CD4-positive, alpha-beta T cell (primary cell): ENCODE data around the gene NLK. TPM values are rescaled to one million over a fixed set of nuclear protein-coding genes. Genes with fewer than 3 reads are reported as not detected.

Source experiments
- ATAC-seq: fragments of 200-7000 bp; cut with Tn5 transposase; one replicate; pipeline ENCODE4 v1.10.0; 2022; ENCODE audit warnings: mild to moderate bottlenecking; ENCODE audit not compliant: poor library complexity
- CTCF ChIA-PET: fragments of 350-600 bp; sonication (Branson Sonifier 250); formaldehyde crosslinking; loops from one replicate; lab custom pipeline; 2021; ENCODE audit warnings: antibody characterized with exemption, inconsistent platforms; lab: Charles Lee
- POLR2A ChIA-PET: fragments of 350-600 bp; sonication (Branson Sonifier 250); formaldehyde crosslinking; loops from one replicate; lab custom pipeline; 2021; ENCODE audit warnings: antibody characterized with exemption, inconsistent platforms; lab: Charles Lee
- DNase-seq, 14 experiments: peaks; one replicate each; pipeline ENCODE4 v3.0.0-alpha.2; 2013 to 2020; ENCODE audit warnings: mixed read lengths in 2 of 14
- H3K27ac ChIP-seq, 2 donors: one replicate each; pipeline versions ENCODE4 v1.5.1 to v1.7.0; 2013; ENCODE audit warnings: low read length in 2 of 2, low read depth in 1 of 2, mild to moderate bottlenecking in 1 of 2
- H3K27me3 ChIP-seq, 2 experiments: 1 replicate in 1 of 2; 2 replicates in 1 of 2; pipeline versions ENCODE4 v1.6.1 to v1.7.0; 2013; ENCODE audit warnings: low read length in 2 of 2, control low read depth in 1 of 2, mild to moderate bottlenecking in 1 of 2, moderate library complexity in 1 of 2; ENCODE audit not compliant: insufficient read depth in 2 of 2, control insufficient read depth in 1 of 2
- H3K36me3 ChIP-seq: one replicate; pipeline ENCODE4 v1.6.1; 2013; ENCODE audit warnings: low read length, control low read depth; ENCODE audit not compliant: insufficient read depth
- H3K4me1 ChIP-seq: one replicate; pipeline ENCODE4 v1.6.1; 2013; ENCODE audit warnings: low read length, control low read depth; ENCODE audit not compliant: insufficient read depth
- H3K4me3 ChIP-seq: one replicate; pipeline ENCODE4 v1.5.1; 2013; ENCODE audit warnings: mild to moderate bottlenecking, low read length, moderate library complexity
- H3K9me3 ChIP-seq, 2 experiments: 1 replicate in 1 of 2; 2 replicates in 1 of 2; pipeline versions ENCODE4 v1.6.1 to v1.7.0; 2013; ENCODE audit warnings: low read length in 2 of 2, mild to moderate bottlenecking in 2 of 2, control low read depth in 1 of 2, moderate library complexity in 1 of 2; ENCODE audit not compliant: control insufficient read depth in 1 of 2, insufficient read depth in 1 of 2
- H3K27ac Mint-ChIP-seq: one replicate; pipeline ENCODE4 v1.8.0; 2020; ENCODE audit warnings: mixed read lengths
- H3K27me3 Mint-ChIP-seq: one replicate; pipeline ENCODE4 v1.8.0; 2021; ENCODE audit warnings: mixed read lengths
- H3K36me3 Mint-ChIP-seq: one replicate; pipeline ENCODE4 v1.8.0; 2021; ENCODE audit warnings: low read depth, mixed read lengths
- H3K4me1 Mint-ChIP-seq: one replicate; pipeline ENCODE4 v1.8.0; 2021; ENCODE audit warnings: low read depth, mixed read lengths
- H3K4me3 Mint-ChIP-seq: one replicate; pipeline ENCODE4 v1.8.0; 2020; ENCODE audit warnings: mild to moderate bottlenecking, mixed read lengths
- H3K9me3 Mint-ChIP-seq: one replicate; pipeline ENCODE4 v1.8.0; 2020; ENCODE audit warnings: mixed read lengths
- intact Hi-C, 2 experiments: fragments of 100-400 bp; cut with DNase I in 1 of 2; cut with micrococcal nuclease in 1 of 2; formaldehyde crosslinking; loops; one replicate each; pipeline versions ENCODE4 v1.15.1 to v1.9.0; 2023 to 2025; cut with DNase I, micrococcal nuclease
- total RNA-seq, 174 experiments: library from RNA in 2 of 174; stranded (reverse) in 2 of 174; gene quantifications; one replicate each; pipeline ENCODE4 v1.2.3 and lab custom pipeline; 2021 to 2026
- TF ChIP-seq, protein P1 (sequence below): fragments of 200-600 bp; IDR thresholded peaks from one replicate; pipeline ENCODE4 v1.8.0; 2022; ENCODE audit warnings: antibody characterized with exemption, mild to moderate bottlenecking

Gene NLK
- total RNA-seq, 2 experiments from 2014 or later = 6.8 to 7.7 TPM

DNA sequence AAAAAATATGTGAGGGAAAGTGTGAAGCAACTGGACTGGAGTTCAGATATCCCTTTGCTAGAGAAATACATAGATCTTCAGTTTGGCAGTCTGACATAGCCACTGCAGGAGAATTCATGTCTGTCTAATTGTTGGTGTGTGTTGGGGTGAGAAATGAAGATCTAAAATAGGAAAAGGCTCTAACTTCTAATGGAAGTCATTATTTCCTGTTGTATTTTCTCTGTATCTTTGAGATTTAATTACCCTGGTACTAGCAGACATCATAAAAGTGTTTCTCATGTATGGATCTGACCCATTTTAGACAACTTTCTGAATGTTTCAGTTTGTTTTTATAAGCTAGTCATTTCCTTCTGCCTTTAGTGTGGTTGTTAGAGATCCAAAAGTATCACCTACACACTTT, 128.3 kb downstream of the NLK start:
- Histone ChIP-seq H3K4me3 (no peak overlapping the region), H3K4me1 (no peaks in the 10 kb centered on the region), H3K9me3 (no peaks in the 10 kb centered on the region), H3K36me3 (peaks cover 12% of the 10 kb centered on the region), H3K27ac (no peak overlapping the region), H3K27me3 (no peaks in the 10 kb centered on the region)
- no peak overlapping the region for H3K27ac Mint-ChIP-seq
- TF ChIP-seq, protein P1, sequence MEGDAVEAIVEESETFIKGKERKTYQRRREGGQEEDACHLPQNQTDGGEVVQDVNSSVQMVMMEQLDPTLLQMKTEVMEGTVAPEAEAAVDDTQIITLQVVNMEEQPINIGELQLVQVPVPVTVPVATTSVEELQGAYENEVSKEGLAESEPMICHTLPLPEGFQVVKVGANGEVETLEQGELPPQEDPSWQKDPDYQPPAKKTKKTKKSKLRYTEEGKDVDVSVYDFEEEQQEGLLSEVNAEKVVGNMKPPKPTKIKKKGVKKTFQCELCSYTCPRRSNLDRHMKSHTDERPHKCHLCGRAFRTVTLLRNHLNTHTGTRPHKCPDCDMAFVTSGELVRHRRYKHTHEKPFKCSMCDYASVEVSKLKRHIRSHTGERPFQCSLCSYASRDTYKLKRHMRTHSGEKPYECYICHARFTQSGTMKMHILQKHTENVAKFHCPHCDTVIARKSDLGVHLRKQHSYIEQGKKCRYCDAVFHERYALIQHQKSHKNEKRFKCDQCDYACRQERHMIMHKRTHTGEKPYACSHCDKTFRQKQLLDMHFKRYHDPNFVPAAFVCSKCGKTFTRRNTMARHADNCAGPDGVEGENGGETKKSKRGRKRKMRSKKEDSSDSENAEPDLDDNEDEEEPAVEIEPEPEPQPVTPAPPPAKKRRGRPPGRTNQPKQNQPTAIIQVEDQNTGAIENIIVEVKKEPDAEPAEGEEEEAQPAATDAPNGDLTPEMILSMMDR = no peak
- ChIA-PET CTCF (no interaction called here), POLR2A (no interaction called here)
- H3K9me3 Mint-ChIP-seq = no peaks in the 10 kb centered on the region
- ATAC-seq (no peak), DNase-seq (no peak)
- H3K4me3 Mint-ChIP-seq = no peak overlapping the region
- H3K36me3 Mint-ChIP-seq = peaks cover 61% of the 10 kb centered on the region
- H3K27me3 Mint-ChIP-seq = no peaks in the 10 kb centered on the region
- intact Hi-C loops = no loop called here
- peaks cover 18% of the 10 kb centered on the region for H3K4me1 Mint-ChIP-seq

DNA sequence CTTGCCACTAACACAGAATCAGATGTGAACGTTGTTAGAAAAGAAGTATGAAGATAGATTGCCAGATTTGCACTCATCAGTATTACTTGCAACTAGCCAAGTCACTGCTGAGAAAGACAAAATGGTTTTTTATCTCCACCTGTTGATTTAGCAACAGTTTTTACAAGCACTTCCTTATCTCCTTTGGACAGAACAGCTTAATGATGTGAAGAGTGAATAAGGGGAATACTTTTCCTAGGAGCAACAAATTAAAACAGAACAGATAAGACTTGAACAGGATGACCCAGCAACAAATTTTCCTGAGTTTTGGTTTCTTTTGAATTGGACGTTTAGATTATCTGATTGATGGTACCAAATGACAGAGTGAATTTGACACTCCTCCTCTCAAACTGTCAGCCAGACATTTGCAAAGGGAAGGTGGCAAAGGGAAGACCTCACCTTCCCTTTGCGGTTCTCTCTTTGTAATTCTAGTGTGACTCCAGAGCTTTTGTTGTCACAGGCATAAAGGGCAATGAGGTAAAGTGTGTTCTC, 130.6 kb downstream of the NLK start:
- Histone ChIP-seq H3K36me3 (peaks cover 12% of the 10 kb centered on the region), H3K27me3 (no peaks in the 10 kb centered on the region), H3K27ac (no peak overlapping the region), H3K9me3 (no peaks in the 10 kb centered on the region), H3K4me1 (no peaks in the 10 kb centered on the region), H3K4me3 (no peak overlapping the region)
- TF ChIP-seq, protein P1 = no peak
- H3K4me3 Mint-ChIP-seq = no peak overlapping the region
- ChIA-PET POLR2A (interaction anchor here (1.1 kb wide), 1 partner anchor 9 kb away, joined by 3 read pairs; no protein-coding TSS in a partner anchor), CTCF (interaction anchor here (1.0 kb wide), 1 partner anchor 16 kb away, joined by 3 read pairs; no protein-coding TSS in a partner anchor)
- no peaks in the 10 kb centered on the region for H3K9me3 Mint-ChIP-seq
- ATAC-seq (no peak), DNase-seq (no peak)
- intact Hi-C loops = no loop called here
- H3K4me1 Mint-ChIP-seq = peaks cover 18% of the 10 kb centered on the region
- H3K36me3 Mint-ChIP-seq = peaks cover 59% of the 10 kb centered on the region
- no peak overlapping the region for H3K27ac Mint-ChIP-seq
- H3K27me3 Mint-ChIP-seq = no peaks in the 10 kb centered on the region

DNA sequence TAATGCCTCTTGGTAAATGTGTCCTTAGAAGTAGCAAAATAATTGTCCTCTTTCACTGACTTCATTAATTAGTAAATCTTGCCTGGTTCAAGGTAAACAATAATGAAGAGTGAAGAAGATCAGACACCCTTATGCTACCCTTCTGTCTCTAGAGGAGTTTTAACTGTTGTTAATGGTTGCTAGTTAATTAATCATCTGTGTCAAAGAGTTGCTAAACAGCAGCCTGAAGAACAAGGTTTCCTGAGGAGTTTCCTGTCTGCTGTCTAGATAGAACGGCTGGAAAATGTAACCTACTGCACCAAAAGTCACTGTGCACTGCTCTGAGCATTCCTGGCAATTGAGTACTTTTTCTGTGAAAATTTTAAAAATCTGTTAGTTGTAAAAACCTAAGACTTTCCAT, 131.3 kb downstream of the NLK start:
- TF ChIP-seq, protein P1 = no peak
- peaks cover 12% of the 10 kb centered on the region for H3K36me3 ChIP-seq
- no peaks in the 10 kb centered on the region for H3K27me3 ChIP-seq
- Mint-ChIP-seq H3K4me1 (peaks cover 18% of the 10 kb centered on the region), H3K36me3 (peaks cover 59% of the 10 kb centered on the region), H3K27ac (no peak overlapping the region), H3K9me3 (no peaks in the 10 kb centered on the region), H3K4me3 (no peak overlapping the region), H3K27me3 (no peaks in the 10 kb centered on the region)
- H3K4me3 ChIP-seq = no peak overlapping the region
- H3K4me1 ChIP-seq = no peaks in the 10 kb centered on the region
- POLR2A ChIA-PET = no interaction called here
- H3K27ac ChIP-seq = no peak overlapping the region
- DNase-seq = no peak
- no peak for ATAC-seq
- H3K9me3 ChIP-seq = no peaks in the 10 kb centered on the region
- intact Hi-C loops = no loop called here
- CTCF ChIA-PET = no interaction called here
